ENCODE measurements around the gene OR9A4. TPM values are rescaled to one million over a fixed set of nuclear protein-coding genes. Genes with fewer than 3 reads are reported as not detected.

Gene OR9A4
- total RNA-seq, 4 donors from 2014 or later: not detected

DNA sequence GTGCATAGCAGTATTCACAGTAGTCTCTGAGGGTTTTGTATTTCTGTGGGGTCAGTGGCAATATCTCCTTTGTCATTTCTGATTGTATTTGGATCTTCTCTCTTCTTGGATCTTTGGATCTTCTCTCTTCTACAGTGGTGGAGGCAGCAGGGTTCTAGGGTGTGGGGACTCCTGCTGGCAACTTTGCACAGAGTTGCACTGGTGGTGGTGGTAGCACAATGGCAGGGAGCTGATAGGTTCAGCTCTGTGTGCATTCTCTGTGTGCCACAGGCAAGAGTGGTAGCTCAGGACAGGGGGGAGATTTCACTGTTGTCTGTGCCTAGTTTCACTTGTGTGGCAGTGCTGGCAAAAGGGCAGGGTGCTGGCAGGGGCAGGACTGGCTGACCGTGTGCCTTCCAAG is 39.8 kb upstream of the OR9A4 start:
- Histone ChIP-seq H3K27me3 (no peaks in the 10 kb centered on the region), H3K36me3 (no peaks in the 10 kb centered on the region), H3K9me3 (no peaks in the 10 kb centered on the region), H3K4me1 (no peaks in the 10 kb centered on the region), H3K27ac (no peak overlapping the region), H3K4me3 (no peak overlapping the region)
- no peak for DNase-seq
- intact Hi-C loops (cut with DNase I; ENCODE audit: low total_unique reads) (no loop called here), in situ Hi-C loops (cut with MboI; ENCODE audit: low sequenced_read_pairs in 4 of 4) (no loop called here)
- TF ChIP-seq, protein P1, sequence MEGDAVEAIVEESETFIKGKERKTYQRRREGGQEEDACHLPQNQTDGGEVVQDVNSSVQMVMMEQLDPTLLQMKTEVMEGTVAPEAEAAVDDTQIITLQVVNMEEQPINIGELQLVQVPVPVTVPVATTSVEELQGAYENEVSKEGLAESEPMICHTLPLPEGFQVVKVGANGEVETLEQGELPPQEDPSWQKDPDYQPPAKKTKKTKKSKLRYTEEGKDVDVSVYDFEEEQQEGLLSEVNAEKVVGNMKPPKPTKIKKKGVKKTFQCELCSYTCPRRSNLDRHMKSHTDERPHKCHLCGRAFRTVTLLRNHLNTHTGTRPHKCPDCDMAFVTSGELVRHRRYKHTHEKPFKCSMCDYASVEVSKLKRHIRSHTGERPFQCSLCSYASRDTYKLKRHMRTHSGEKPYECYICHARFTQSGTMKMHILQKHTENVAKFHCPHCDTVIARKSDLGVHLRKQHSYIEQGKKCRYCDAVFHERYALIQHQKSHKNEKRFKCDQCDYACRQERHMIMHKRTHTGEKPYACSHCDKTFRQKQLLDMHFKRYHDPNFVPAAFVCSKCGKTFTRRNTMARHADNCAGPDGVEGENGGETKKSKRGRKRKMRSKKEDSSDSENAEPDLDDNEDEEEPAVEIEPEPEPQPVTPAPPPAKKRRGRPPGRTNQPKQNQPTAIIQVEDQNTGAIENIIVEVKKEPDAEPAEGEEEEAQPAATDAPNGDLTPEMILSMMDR (IDR thresholded peaks at IDR 0.05 in 4 of 5, conservative IDR thresholded peaks at IDR 0.05 in 1 of 5): no peak
- no peak for TF ChIP-seq POLR2A (IDR thresholded peaks at IDR 0.05)
- no peak for ATAC-seq

DNA sequence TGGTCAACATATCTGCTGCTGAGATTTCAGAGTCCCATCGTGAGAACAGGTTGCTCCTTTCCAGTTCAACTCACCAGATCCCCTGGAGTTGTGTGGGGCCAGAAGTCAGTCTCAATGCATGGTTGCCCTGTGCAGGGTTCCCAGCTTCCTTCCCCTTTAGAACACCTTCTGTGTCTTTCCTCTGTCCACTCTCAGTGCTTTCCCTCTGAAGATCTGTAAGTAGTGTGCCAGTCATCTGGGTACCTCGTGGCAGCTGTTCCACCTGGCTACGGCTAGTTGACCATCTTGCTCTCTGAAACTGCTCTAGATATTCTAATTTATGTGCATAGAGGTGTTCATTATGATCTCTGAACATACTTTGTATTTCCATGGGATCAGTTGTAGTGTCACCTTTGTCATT is 38.8 kb upstream of the OR9A4 start:
- in situ Hi-C loops (cut with MboI; ENCODE audit: low sequenced_read_pairs in 4 of 4): no loop called here
- intact Hi-C loops (cut with DNase I; ENCODE audit: low total_unique reads): no loop called here
- Histone ChIP-seq H3K4me3 (no peak overlapping the region), H3K4me1 (no peaks in the 10 kb centered on the region), H3K36me3 (no peaks in the 10 kb centered on the region), H3K27ac (no peak overlapping the region), H3K27me3 (no peaks in the 10 kb centered on the region), H3K9me3 (no peaks in the 10 kb centered on the region)
- ATAC-seq (no peak), DNase-seq (no peak)
- TF ChIP-seq, protein P1 (IDR thresholded peaks at IDR 0.05 in 4 of 5, conservative IDR thresholded peaks at IDR 0.05 in 1 of 5): no peak

DNA sequence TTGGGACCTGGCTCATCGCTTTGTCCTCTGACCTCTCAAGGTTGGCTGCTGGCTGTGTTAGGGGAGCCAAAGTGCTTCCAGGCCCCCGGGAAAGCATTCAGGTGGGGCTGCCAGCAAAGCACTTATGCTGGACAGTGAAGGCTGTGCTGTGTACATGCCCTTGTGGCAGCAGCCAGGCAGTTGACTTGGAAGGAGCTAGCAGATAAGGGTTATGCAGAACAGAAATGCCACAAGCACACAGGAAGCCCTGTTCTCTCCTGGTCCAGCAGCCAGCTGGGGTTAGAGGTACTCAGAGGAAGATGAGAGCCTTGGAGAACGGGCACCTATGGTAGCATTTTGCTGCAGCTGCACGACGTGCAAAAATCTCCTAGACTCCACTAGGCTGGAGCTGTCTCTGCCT is 35.2 kb upstream of the OR9A4 start:
- Histone ChIP-seq H3K36me3 (no peaks in the 10 kb centered on the region), H3K9me3 (no peaks in the 10 kb centered on the region), H3K4me1 (no peaks in the 10 kb centered on the region), H3K27me3 (no peaks in the 10 kb centered on the region), H3K4me3 (no peak overlapping the region), H3K27ac (no peak overlapping the region)
- ATAC-seq (no peak), DNase-seq (no peak)
- intact Hi-C loops (cut with DNase I; ENCODE audit: low total_unique reads) (no loop called here), in situ Hi-C loops (cut with MboI; ENCODE audit: low sequenced_read_pairs in 4 of 4) (no loop called here)
- TF ChIP-seq POLR2A (IDR thresholded peaks at IDR 0.05): no peak
- TF ChIP-seq, protein P1 (IDR thresholded peaks at IDR 0.05 in 4 of 5, conservative IDR thresholded peaks at IDR 0.05 in 1 of 5): no peak

DNA sequence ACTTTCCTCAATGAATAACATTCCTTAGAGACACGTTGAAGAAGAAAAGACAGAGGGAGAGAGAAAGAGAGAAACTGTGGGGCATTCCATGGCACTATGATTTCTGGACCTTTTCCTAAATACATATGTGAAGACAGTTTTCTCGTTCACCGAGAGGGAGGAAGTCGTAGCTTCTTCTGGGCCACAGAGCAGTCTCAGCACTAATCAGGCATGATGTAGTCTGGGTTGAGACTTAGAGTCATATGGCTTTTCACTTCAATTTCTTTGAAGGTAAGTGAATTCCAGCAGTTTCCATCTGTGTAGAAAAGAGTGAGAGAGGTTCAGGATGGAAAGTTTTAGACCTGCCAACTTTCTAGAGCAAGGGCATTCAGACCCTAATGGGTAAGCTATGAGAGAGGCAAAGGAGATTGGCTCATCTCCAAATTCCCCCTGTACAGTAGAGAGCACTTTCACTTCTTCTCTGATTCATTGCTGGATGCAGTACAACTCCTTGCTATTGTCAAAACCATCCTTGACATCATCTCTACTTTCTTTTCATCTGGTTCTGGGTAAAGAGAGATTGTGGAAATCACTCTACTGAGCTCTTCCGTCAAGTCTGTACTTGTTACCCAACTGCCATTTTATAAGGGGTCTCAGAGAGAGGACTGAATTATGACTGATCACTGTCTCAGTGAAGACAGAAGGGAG is 31.5 kb upstream of the OR9A4 start:
- TF ChIP-seq, protein P1 (IDR thresholded peaks at IDR 0.05 in 4 of 5, conservative IDR thresholded peaks at IDR 0.05 in 1 of 5): no peak
- DNase-seq (no peak), ATAC-seq (no peak)
- H3K4me3 ChIP-seq: no peak overlapping the region
- H3K4me1 ChIP-seq: no peaks in the 10 kb centered on the region
- intact Hi-C loops (cut with DNase I; ENCODE audit: low total_unique reads): no loop called here
- H3K9me3 ChIP-seq: no peaks in the 10 kb centered on the region
- no peak overlapping the region for H3K27ac ChIP-seq
- no peaks in the 10 kb centered on the region for H3K27me3 ChIP-seq
- in situ Hi-C loops (cut with MboI; ENCODE audit: low sequenced_read_pairs in 4 of 4): no loop called here
- no peaks in the 10 kb centered on the region for H3K36me3 ChIP-seq

DNA sequence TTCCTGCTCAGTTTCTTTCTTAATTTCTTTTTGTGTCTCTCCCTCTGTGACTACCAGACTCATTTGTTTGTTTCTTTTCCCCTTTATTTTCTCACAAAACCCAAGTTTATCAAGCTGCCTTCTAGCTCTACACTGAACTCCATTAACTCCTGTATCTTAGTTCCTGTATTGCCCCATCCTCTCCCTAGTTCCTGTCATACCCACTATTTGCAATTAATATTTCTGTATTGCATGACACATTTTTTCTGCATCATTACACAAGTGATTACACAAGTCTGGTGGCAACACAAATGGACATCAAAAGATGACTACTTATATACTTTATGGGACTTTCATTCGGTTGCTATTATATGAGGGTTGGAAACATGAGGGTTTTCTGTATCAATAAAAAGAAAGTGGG is 26.9 kb upstream of the OR9A4 start:
- in situ Hi-C loops (cut with MboI; ENCODE audit: low sequenced_read_pairs in 4 of 4) (no loop called here), intact Hi-C loops (cut with DNase I; ENCODE audit: low total_unique reads) (no loop called here)
- ATAC-seq (no peak), DNase-seq (no peak)
- Histone ChIP-seq H3K27me3 (no peaks in the 10 kb centered on the region), H3K9me3 (no peaks in the 10 kb centered on the region), H3K4me1 (no peaks in the 10 kb centered on the region), H3K27ac (no peak overlapping the region), H3K36me3 (no peaks in the 10 kb centered on the region), H3K4me3 (no peak overlapping the region)
- TF ChIP-seq POLR2A (IDR thresholded peaks at IDR 0.05): no peak
- TF ChIP-seq, protein P1 (IDR thresholded peaks at IDR 0.05 in 4 of 5, conservative IDR thresholded peaks at IDR 0.05 in 1 of 5): no peak

Data from gastrocnemius medialis (tissue), 4 donors.